ENCODE results near the gene AARS2.

DNA sequence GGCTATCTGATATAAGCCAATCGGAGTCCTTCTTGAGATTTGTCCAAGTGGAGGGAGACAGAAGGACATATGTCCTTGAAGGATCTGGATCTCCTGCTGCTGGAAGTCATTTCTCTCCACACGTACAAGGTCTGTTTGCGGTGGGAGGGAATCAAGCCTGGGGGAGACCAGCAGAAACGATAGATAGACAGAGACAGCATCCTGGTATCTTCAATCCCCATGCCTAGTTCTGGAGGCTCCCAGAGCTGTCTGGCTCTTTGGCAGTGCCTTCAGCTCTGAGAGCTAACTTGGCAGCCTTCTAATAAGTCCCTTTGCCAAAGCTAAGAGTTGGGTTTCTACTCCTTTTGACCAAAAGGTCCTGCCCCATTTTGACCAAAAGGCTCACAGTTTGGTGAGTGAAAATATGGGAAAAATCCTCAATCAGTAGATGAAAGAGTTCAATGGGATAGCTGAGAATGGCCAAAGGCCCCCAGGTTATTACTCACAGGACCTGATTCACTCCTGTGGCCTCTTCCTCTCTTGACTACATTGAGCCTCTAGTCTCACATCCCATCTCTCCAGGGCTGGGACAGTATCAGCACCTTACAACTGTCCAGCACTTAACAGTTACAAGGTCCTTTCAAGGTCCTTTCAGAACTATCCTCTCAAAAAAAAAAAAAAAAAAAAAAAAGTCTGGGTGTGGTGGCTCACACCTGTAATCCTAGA is 20.3 kb downstream of the AARS2 start:
- TF ChIP-seq CTCF (IDR thresholded peaks at IDR 0.05) (no peak), POLR2A (IDR thresholded peaks at IDR 0.05) (no peak)
